Keratinocyte (primary cell): Measurements from ENCODE around the gene OR10H1. TPM values are rescaled to one million over a fixed set of nuclear protein-coding genes. Genes with fewer than 3 reads are reported as not detected.
"Not testable (repeated sequence)": the region's sequence is repeated elsewhere in the genome, so short reads cannot be mapped to it uniquely, and the experiment has no call there.

Experiments used
- DNase-seq: peaks from one replicate; pipeline ENCODE4 v3.0.0-alpha.2; 2011; ENCODE audit warnings: low read depth, missing footprints, low spot score
- FAIRE-seq: peaks from 2 replicates; lab custom pipeline; 2011; peaks lifted over from hg19 to GRCh38; lab: Jason Lieb, UNC
- H2AFZ ChIP-seq: 2 replicates; pipeline ENCODE4 v1.6.0; 2012; ENCODE audit warnings: low read length, control low read depth, inconsistent platforms; ENCODE audit not compliant: control insufficient read depth
- H3K27ac ChIP-seq: 2 replicates; pipeline ENCODE4 v1.5.1; 2011; ENCODE audit warnings: low read length; ENCODE audit not compliant: control insufficient read depth, insufficient read depth
- H3K27me3 ChIP-seq: 3 replicates; pipeline ENCODE4 v1.6.0; 2011; ENCODE audit warnings: low read length; ENCODE audit not compliant: control insufficient read depth, insufficient read depth; ENCODE audit errors: extremely low read depth
- H3K36me3 ChIP-seq, 2 experiments: 2 replicates in 1 of 2; 3 replicates in 1 of 2; pipeline ENCODE4 v1.5.1; 2011; ENCODE audit warnings: low read length in 2 of 2, mild to moderate bottlenecking in 1 of 2; ENCODE audit not compliant: control insufficient read depth in 2 of 2, insufficient read depth in 2 of 2; ENCODE audit errors: extremely low read depth in 1 of 2
- H3K4me1 ChIP-seq: 3 replicates; pipeline ENCODE4 v1.5.1; 2011; ENCODE audit warnings: low read length; ENCODE audit not compliant: control insufficient read depth, insufficient read depth; ENCODE audit errors: extremely low read depth
- H3K4me2 ChIP-seq: 3 replicates; pipeline ENCODE4 v1.6.0; 2011; ENCODE audit warnings: low read depth, low read length; ENCODE audit not compliant: control insufficient read depth, insufficient read depth; ENCODE audit errors: extremely low read depth
- H3K4me3 ChIP-seq, 3 experiments: fragments of 200-600 bp in 1 of 3; sonication (generic) in 1 of 3; 2 replicates in 2 of 3; 3 replicates in 1 of 3; pipeline ENCODE4 v1.5.1; 2011 to 2016; ENCODE audit warnings: low read length in 3 of 3, mild to moderate bottlenecking in 3 of 3, control low read depth in 2 of 3, inconsistent platforms in 1 of 3, low read depth in 1 of 3, mixed read lengths in 1 of 3, mixed run types in 1 of 3, moderate library complexity in 1 of 3; ENCODE audit not compliant: control insufficient read depth in 2 of 3, insufficient read depth in 2 of 3; ENCODE audit errors: extremely low read depth in 1 of 3
- H3K79me2 ChIP-seq: 2 replicates; pipeline ENCODE4 v1.6.0; 2012; ENCODE audit warnings: low read length; ENCODE audit not compliant: control insufficient read depth, insufficient read depth
- H3K9ac ChIP-seq: 3 replicates; pipeline ENCODE4 v1.6.0; 2011; ENCODE audit warnings: low read length; ENCODE audit not compliant: control insufficient read depth, insufficient read depth; ENCODE audit errors: extremely low read depth
- H3K9me1 ChIP-seq: 3 replicates; pipeline ENCODE4 v1.6.0; 2011; ENCODE audit warnings: low read length; ENCODE audit not compliant: control insufficient read depth, insufficient read depth; ENCODE audit errors: extremely low read depth
- H3K9me3 ChIP-seq: 2 replicates; pipeline ENCODE4 v1.5.1; 2012; ENCODE audit warnings: low read depth, low read length; ENCODE audit not compliant: control insufficient read depth
- H4K20me1 ChIP-seq: 3 replicates; pipeline ENCODE4 v1.6.0; 2011; ENCODE audit warnings: low read length; ENCODE audit not compliant: control insufficient read depth, insufficient read depth; ENCODE audit errors: extremely low read depth
- CTCF ChIP-seq, 3 experiments: IDR thresholded peaks in 1 of 3; conservative IDR thresholded peaks in 1 of 3; optimal IDR thresholded peaks in 1 of 3; 2 replicates in 2 of 3; 3 replicates in 1 of 3; pipeline versions ENCODE3 to v1.5.1; 2011; ENCODE audit warnings: low read length in 3 of 3, mild to moderate bottlenecking in 3 of 3, moderate library complexity in 2 of 3, control low read depth in 1 of 3, inconsistent platforms in 1 of 3; ENCODE audit not compliant: insufficient read depth in 2 of 3; ENCODE audit errors: extremely low read depth in 1 of 3
- EZH2 ChIP-seq: IDR thresholded peaks from one replicate; pipeline ENCODE4 v1.6.1; 2012; ENCODE audit warnings: inconsistent platforms, mild to moderate bottlenecking, low read length, moderate library complexity
- dilution Hi-C: fragments of 300-500 bp; cut with MboI; formaldehyde crosslinking; loops from one replicate; pipeline ENCODE4 v1.7.0; 2020; ENCODE audit warnings: low sequenced_read_pairs; ENCODE audit not compliant: extremely low pct_ligation_motif_present
- polyA plus RNA-seq, 5 experiments: library from polyadenylated mRNA; depleted of rRNA in 3 of 5; stranded (reverse) in 3 of 5; stranded (forward) in 1 of 5; unstranded in 1 of 5; fragments of >200 nt; gene quantifications; 1 replicate in 1 of 5; 2 replicates in 3 of 5; 3 replicates in 1 of 5; pipeline versions ENCODE4 v1.2.1 to v1.2.3, GENCODE V29; 2011 to 2012; ENCODE audit warnings: missing spikeins in 2 of 5, low read depth in 1 of 5, low replicate concordance in 1 of 5

The OR10H1 gene
- polyA plus RNA-seq, 1 donor (not counting 4 experiments of a cell fraction or from before 2014, with no cell fraction given) = not detected

GRCh38 chr19:15776264-15776663 lies 39.2 kb downstream of the OR10H1 start:
- dilution Hi-C loops = no loop called here
- no peak for FAIRE-seq
- no peaks in the 10 kb centered on the region for H3K27me3 ChIP-seq

GRCh38 chr19:15775249-15775648 lies 40.2 kb downstream of the OR10H1 start:
- H3K36me3 ChIP-seq = no peaks in the 10 kb centered on the region
- H3K9me1 ChIP-seq = no peaks in the 10 kb centered on the region
- DNase-seq = no peak
- no peaks in the 10 kb centered on the region for H3K27me3 ChIP-seq
- H2AFZ ChIP-seq = no peak overlapping the region
- H3K9me3 ChIP-seq = no peaks in the 10 kb centered on the region
- no peak for TF ChIP-seq EZH2
- TF ChIP-seq CTCF (optimal IDR thresholded peaks at IDR 0.05 in 1 of 3, IDR thresholded peaks at IDR 0.05 in 1 of 3, conservative IDR thresholded peaks at IDR 0.05 in 1 of 3; ENCODE audit: extremely low read depth in 1 of 3, insufficient read depth in 2 of 3, low read length in 3 of 3) = no peak
- FAIRE-seq = no peak
- H4K20me1 ChIP-seq = no peaks in the 10 kb centered on the region
- H3K4me3 ChIP-seq = no peak overlapping the region
- no peaks in the 10 kb centered on the region for H3K4me1 ChIP-seq
- no peak overlapping the region for H3K27ac ChIP-seq
- H3K4me2 ChIP-seq = no peak overlapping the region
- H3K9ac ChIP-seq = no peak overlapping the region
- H3K79me2 ChIP-seq = no peaks in the 10 kb centered on the region
- dilution Hi-C loops = no loop called here

More at GRCh38 chr19:15776264-15776663, 39.2 kb downstream of the OR10H1 start:
- Histone ChIP-seq H3K9me1 (no peaks in the 10 kb centered on the region), H3K79me2 (no peaks in the 10 kb centered on the region), H3K4me2 (no peak overlapping the region), H3K4me1 (no peaks in the 10 kb centered on the region), H2AFZ (no peak overlapping the region), H3K27ac (no peak overlapping the region), H3K9me3 (no peaks in the 10 kb centered on the region), H3K4me3 (no peak overlapping the region), H3K36me3 (no peaks in the 10 kb centered on the region), H3K9ac (no peak overlapping the region), H4K20me1 (no peaks in the 10 kb centered on the region)
- TF ChIP-seq EZH2 = no peak
- no peak for TF ChIP-seq CTCF (optimal IDR thresholded peaks at IDR 0.05 in 1 of 3, IDR thresholded peaks at IDR 0.05 in 1 of 3, conservative IDR thresholded peaks at IDR 0.05 in 1 of 3; ENCODE audit: extremely low read depth in 1 of 3, insufficient read depth in 2 of 3, low read length in 3 of 3)
- no peak for DNase-seq

- H3K9me3 ChIP-seq, H3K9me1 ChIP-seq, H3K4me2 ChIP-seq, H3K27me3 ChIP-seq, H3K27ac ChIP-seq, H3K36me3 ChIP-seq, H4K20me1 ChIP-seq, H2AFZ ChIP-seq, FAIRE-seq, DNase-seq, H3K4me1 ChIP-seq, H3K9ac ChIP-seq, H3K4me3 ChIP-seq, dilution Hi-C loops, H3K79me2 ChIP-seq: not testable (repeated sequence)
Observed at GRCh38 chr19:15774159-15774558, 41.3 kb downstream of the OR10H1 start.
